M059J (cell line): ENCODE measurements around the gene NABP1. TPM values are rescaled to one million over a fixed set of nuclear protein-coding genes. Genes with fewer than 3 reads are reported as not detected.

Experiments used
- DNase-seq: peaks from one replicate; pipeline ENCODE4 v3.0.0-alpha.2; 2012; ENCODE audit warnings: low read depth
- total RNA-seq: library from RNA; depleted of rRNA; stranded (reverse); fragments of >200 nt; shearing (Covaris generic); gene quantifications from 2 replicates; pipeline ENCODE4 v1.2.3, GENCODE V29; 2014

NABP1 gene
- total RNA-seq, 1 experiment from 2014 or later = 37.5 TPM

- DNase-seq = no peak
These were observed 28.4 kb upstream of the NABP1 start for GRCh38 chr2:191649519-191649918.

GRCh38 chr2:191650896-191651773, 26.8 kb upstream of the NABP1 start:
- DNase-seq = no peak

- DNase-seq = no peak
These were observed 24.1 kb upstream of the NABP1 start for GRCh38 chr2:191653667-191654391.

- no peak for DNase-seq
These were observed 21.5 kb upstream of the NABP1 start for GRCh38 chr2:191656391-191656790.

- DNase-seq = no peak
These were observed 21.1 kb upstream of the NABP1 start for GRCh38 chr2:191656792-191657191.

GRCh38 chr2:191657977-191658376, 20.0 kb upstream of the NABP1 start:
- peak; percentile 57 for DNase-seq

GRCh38 chr2:191659198-191659597, 18.7 kb upstream of the NABP1 start:
- no peak for DNase-seq

- DNase-seq = no peak
These were observed 17.4 kb upstream of the NABP1 start for GRCh38 chr2:191660575-191660974.

- DNase-seq = no peak
These were observed 16.6 kb upstream of the NABP1 start for GRCh38 chr2:191661097-191661924.

- peak; percentile 81 for DNase-seq
These were observed 12.9 kb upstream of the NABP1 start for GRCh38 chr2:191664823-191665677.

DNA sequence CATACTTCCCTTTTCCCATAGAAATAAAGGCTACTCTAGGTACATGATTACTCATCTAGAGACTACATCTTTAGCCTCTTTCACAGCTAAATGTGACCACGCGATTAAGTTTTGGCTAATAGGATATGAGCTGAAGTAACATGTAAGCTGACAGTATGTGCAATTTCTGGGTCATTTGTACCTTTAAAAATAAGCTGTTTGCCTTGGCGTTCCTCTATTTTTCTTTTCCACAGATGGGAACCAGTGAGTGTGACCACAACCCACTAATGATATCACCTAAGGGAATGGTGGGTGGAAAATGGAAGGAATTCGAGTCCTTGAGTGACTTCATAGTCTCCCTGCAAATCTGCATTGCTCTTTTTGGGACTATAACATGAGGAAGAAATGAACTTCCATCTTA, 11.7 kb upstream of the NABP1 start:
- DNase-seq = no peak

DNA sequence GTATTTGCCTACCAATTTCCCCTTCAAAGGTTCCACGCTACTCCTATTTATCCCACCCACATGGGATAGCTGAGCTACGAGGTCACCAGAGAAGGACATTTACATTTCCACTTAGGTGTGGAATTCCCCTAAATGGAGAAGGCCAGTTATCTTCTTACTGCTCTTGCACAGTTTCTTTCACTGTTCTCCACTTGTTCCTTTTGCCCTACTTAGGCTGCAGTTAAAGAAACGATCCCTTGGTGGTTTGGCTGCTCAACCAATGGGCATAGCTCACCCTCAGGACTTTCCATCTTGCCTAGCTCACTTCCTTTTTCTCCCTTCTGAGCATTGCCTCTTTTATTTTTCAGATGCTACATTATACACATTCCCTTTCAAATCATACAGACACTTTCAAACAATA, 11.2 kb upstream of the NABP1 start:
- peak; percentile 57 for DNase-seq

DNA sequence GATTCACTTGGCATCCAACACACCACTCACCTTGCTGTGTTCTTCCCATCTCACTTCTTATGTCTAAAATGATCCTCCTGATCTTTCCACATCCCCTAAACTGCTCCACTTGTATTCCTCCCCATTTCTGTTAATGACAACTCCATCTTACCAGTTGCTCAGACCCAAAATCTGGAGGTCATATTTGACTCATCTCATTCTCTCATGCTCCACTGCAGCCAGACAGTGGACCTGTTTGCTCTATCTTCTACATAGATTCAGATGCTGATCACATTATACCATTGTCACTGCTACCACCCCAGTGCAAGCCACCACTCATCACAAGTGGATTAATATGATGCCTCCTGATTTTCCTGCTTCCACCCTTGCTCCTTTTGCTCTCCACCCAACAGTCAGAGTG, 7.9 kb upstream of the NABP1 start:
- DNase-seq = no peak

GRCh38 chr2:191670787-191671186, 7.1 kb upstream of the NABP1 start:
- DNase-seq = no peak

DNA sequence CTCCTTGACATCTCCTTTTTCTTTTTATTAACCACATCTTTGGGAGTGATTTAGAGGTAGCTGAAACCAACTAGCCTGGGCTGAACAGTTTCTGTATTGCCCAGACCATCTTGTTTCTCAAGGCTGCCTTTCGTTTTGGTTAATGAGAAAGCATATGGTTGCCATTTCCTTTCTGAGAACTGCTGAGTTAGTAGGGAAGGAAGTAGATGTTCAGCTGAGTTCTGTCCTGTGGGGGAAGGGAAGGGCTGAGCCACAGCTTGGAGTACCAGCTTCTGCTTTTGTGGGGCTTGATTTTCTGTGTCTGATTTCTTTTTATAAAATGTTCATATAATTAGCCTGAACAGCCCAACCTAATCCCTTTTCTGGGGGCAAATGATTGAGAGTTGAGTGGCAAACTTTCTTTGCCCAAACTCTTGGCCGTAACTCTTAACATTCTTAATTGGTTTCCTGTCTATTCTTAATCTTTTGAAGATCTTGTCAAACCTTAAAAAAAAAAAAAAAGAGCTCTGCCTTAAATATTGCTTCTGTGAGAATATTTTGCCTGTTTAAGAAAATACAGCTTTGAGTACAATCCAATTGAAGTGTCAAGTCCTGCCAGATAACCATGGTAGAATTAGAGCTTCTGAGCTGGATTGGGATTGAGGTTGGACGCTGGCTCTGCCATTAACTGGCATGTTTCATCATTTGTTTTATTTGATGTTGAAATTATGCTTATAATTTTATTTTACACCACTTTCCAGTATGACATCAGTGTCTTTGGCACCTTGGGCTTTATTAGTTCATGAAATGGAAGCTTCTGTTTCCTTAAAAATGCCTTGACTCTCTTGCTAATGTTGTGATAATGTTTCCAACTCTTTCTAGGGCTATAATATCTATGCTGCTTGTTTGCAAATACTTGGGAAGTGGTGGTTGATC, 1.9 kb upstream of the NABP1 start:
- DNase-seq = no peak

GRCh38 chr2:191676790-191677645, 918 bp upstream of the NABP1 start:
- DNase-seq = peak; percentile 74

DNA sequence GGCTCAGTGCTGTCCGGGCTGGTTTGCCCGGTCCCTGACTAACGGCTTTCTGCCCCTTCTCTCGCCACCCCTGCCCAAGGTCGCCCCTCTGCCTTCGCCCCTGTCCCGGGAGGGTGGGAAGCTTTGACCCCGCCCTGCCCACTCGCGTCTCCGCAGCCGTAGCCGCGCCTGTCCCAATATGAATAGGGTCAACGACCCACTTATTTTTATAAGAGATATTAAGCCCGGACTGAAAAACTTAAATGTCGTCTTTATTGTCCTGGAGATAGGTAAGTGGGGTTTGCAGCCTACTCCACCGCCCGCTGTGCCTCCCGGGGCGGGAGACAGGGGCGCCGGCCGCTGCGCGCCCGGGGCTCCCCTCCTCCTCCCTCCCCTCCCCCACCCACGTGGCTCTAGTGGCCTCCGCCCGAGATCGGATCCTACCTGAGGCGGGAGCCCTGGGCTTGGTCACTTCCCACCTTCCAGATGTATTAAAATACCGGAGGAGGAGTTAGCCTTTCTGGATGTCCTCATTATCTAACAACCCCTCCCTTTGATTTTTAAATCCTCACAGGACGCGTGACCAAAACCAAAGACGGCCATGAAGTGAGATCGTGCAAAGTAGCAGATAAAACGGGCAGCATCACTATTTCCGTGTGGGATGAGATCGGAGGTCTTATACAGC, 633 bp downstream of the NABP1 start:
- peak; percentile 62 for DNase-seq

DNA sequence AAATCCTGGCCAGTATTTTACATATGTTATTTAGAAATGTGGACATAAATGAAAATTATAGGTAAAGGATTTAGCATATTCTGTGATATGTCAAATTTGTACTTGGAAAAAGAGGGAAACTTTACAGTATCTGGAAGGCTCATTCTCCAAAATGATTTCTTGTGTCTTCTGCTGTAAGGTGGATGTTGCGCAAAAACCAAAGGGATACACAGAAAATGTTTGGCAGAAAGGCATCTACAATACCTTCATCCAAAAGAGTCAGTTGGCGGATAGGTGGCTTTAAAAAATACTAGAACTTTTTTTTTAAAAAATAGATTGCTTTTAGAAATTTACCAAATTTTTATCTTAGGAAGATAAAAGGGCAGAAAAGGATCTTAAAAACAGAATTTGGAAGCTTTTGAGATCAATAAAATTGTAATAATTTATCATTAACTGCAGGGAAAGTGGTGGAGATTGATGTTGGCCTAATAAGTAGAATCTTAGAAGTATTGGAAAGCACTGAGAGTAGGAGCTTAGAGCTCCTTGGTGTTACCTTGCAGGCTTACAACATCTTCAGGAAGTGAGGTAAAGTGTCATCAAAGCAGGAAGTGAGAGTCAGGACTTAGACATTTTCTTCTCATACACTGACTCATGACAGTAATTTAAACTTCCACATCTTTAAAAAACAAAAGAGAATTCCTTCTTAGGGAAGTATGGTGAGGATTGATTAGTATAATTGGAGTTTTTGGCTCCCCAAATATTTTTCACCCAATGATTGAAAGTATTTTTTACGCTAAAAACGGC, 2.1 kb downstream of the NABP1 start:
- DNase-seq = peak; percentile 89
